Breast epithelium (tissue), 4 donors: ENCODE measurements around the gene PIK3R6. TPM values are rescaled to one million over a fixed set of nuclear protein-coding genes. Genes with fewer than 3 reads are reported as not detected.

Experiments used
- DNase-seq, 2 donors: peaks; one replicate each; pipeline ENCODE4 v3.0.0-alpha.2; 2019; ENCODE audit warnings: low spot score in 2 of 2
- H3K27ac ChIP-seq, 2 donors: fragments of 200-600 bp; sonication (generic) in 1 of 2; one replicate each; pipeline ENCODE4 v1.5.1; 2016 to 2019; ENCODE audit warnings: mild to moderate bottlenecking in 1 of 2
- H3K27me3 ChIP-seq, 2 donors: fragments of 200-600 bp; sonication (generic) in 1 of 2; one replicate each; pipeline versions ENCODE4 v1.5.1 to v1.6.0; 2017 to 2019; ENCODE audit warnings: control low read depth in 1 of 2, mild to moderate bottlenecking in 1 of 2
- H3K36me3 ChIP-seq: fragments of 200-600 bp; one replicate; pipeline ENCODE4 v1.5.1; 2019
- H3K4me1 ChIP-seq, 2 donors: fragments of 200-600 bp; sonication (generic); one replicate each; pipeline ENCODE4 v1.5.1; 2016 to 2019; ENCODE audit warnings: control low read depth in 1 of 2
- H3K4me3 ChIP-seq, 3 donors: fragments of 200-600 bp; sonication (generic); 1 replicate in 2 of 3; 2 replicates in 1 of 3; pipeline ENCODE4 v1.5.1; 2016 to 2019; ENCODE audit warnings: mild to moderate bottlenecking in 3 of 3, moderate library complexity in 2 of 3
- H3K9me3 ChIP-seq, 2 donors: fragments of 200-600 bp; sonication (generic) in 1 of 2; one replicate each; pipeline ENCODE4 v1.5.1; 2016 to 2019; ENCODE audit warnings: control low read depth in 1 of 2
- CTCF ChIP-seq, 3 donors: fragments of 450-650 bp; IDR thresholded peaks; one replicate each; pipeline ENCODE4 v1.5.1; 2016 to 2017; ENCODE audit warnings: antibody characterized with exemption in 3 of 3, mild to moderate bottlenecking in 3 of 3, moderate library complexity in 3 of 3
- POLR2A ChIP-seq: fragments of 450-650 bp; IDR thresholded peaks from one replicate; pipeline ENCODE4 v1.6.1; 2016; ENCODE audit warnings: antibody characterized with exemption, mild to moderate bottlenecking, moderate library complexity
- POLR2AphosphoS5 ChIP-seq, 3 donors: sonication (generic); formaldehyde crosslinking; IDR thresholded peaks; one replicate each; pipeline ENCODE4 v1.6.1; 2017; ENCODE audit warnings: antibody characterized with exemption in 3 of 3
- intact Hi-C: fragments of 100-400 bp; cut with DNase I; formaldehyde crosslinking; loops from one replicate; pipeline ENCODE4 v1.15.1; 2023; ENCODE audit warnings: low total_unique reads
- total RNA-seq, 3 donors: library from RNA; depleted of rRNA; stranded (reverse); fragments of >200 nt; gene quantifications; one replicate each; pipeline ENCODE4 v1.1.0, GENCODE V29; 2016

Gene PIK3R6
- total RNA-seq, 3 donors from 2014 or later = under 0.01 to 2.9 (median 2.5) TPM

GRCh38 chr17:8880466-8880865, 13.0 kb upstream of the PIK3R6 start:
- no peaks in the 10 kb centered on the region for H3K27me3 ChIP-seq
- no peak for DNase-seq
- no peaks in the 10 kb centered on the region for H3K4me1 ChIP-seq
- no peak overlapping the region for H3K4me3 ChIP-seq
- intact Hi-C loops = no loop called here
- H3K27ac ChIP-seq = no peak overlapping the region
- TF ChIP-seq POLR2AphosphoS5 (IDR thresholded peaks at IDR 0.05) = no peak
- no peak for TF ChIP-seq CTCF (IDR thresholded peaks at IDR 0.05)
- no peak for TF ChIP-seq POLR2A
- no peaks in the 10 kb centered on the region for H3K36me3 ChIP-seq
- no peaks in the 10 kb centered on the region for H3K9me3 ChIP-seq

GRCh38 chr17:8879410-8879809, 11.9 kb upstream of the PIK3R6 start:
- no peaks in the 10 kb centered on the region for H3K27me3 ChIP-seq
- intact Hi-C loops = no loop called here
- H3K4me3 ChIP-seq = no peak overlapping the region
- no peak overlapping the region for H3K27ac ChIP-seq
- no peaks in the 10 kb centered on the region for H3K36me3 ChIP-seq
- no peak for TF ChIP-seq POLR2A
- TF ChIP-seq CTCF (IDR thresholded peaks at IDR 0.05) = no peak
- no peak for TF ChIP-seq POLR2AphosphoS5 (IDR thresholded peaks at IDR 0.05)
- H3K9me3 ChIP-seq = no peaks in the 10 kb centered on the region
- no peaks in the 10 kb centered on the region for H3K4me1 ChIP-seq
- DNase-seq = no peak

GRCh38 chr17:8877984-8878383, 10.5 kb upstream of the PIK3R6 start:
- no peak for DNase-seq
- no peaks in the 10 kb centered on the region for H3K9me3 ChIP-seq
- intact Hi-C loops = no loop called here

GRCh38 chr17:8875957-8876356, 8.5 kb upstream of the PIK3R6 start:
- no peak for TF ChIP-seq POLR2A
- no peak for TF ChIP-seq POLR2AphosphoS5 (IDR thresholded peaks at IDR 0.05)
- no peak for TF ChIP-seq CTCF (IDR thresholded peaks at IDR 0.05)
- Histone ChIP-seq H3K27ac (no peak overlapping the region), H3K9me3 (no peaks in the 10 kb centered on the region), H3K4me1 (no peaks in the 10 kb centered on the region), H3K27me3 (peaks cover 0 to 7% of the 10 kb centered on the region in 2 donors), H3K4me3 (no peak overlapping the region), H3K36me3 (no peaks in the 10 kb centered on the region)
- DNase-seq = no peak
- intact Hi-C loops = no loop called here

More at GRCh38 chr17:8877984-8878383, 10.5 kb upstream of the PIK3R6 start:
- no peak overlapping the region for H3K4me3 ChIP-seq
- no peak for TF ChIP-seq POLR2A
- no peak for TF ChIP-seq CTCF (IDR thresholded peaks at IDR 0.05)
- TF ChIP-seq POLR2AphosphoS5 (IDR thresholded peaks at IDR 0.05) = no peak
- no peaks in the 10 kb centered on the region for H3K36me3 ChIP-seq
- no peaks in the 10 kb centered on the region for H3K4me1 ChIP-seq
- H3K27me3 ChIP-seq = peaks cover 0 to 7% of the 10 kb centered on the region in 2 donors
- H3K27ac ChIP-seq = no peak overlapping the region

- Histone ChIP-seq H3K9me3 (no peaks in the 10 kb centered on the region), H3K4me3 (no peak overlapping the region), H3K27ac (no peak overlapping the region), H3K4me1 (no peaks in the 10 kb centered on the region), H3K27me3 (peaks cover 0 to 7% of the 10 kb centered on the region in 2 donors), H3K36me3 (no peaks in the 10 kb centered on the region)
- TF ChIP-seq POLR2A (no peak), CTCF (IDR thresholded peaks at IDR 0.05) (no peak), POLR2AphosphoS5 (IDR thresholded peaks at IDR 0.05) (no peak)
- DNase-seq = no peak
- intact Hi-C loops = no loop called here
These were observed 8.0 kb upstream of the PIK3R6 start for GRCh38 chr17:8875436-8875835.
